ENCODE results near the gene RPL10A.

The RPL10A gene

GRCh38 chr6:35489995-35490791 is 22.0 kb downstream of the RPL10A start:
- no peaks in the 10 kb centered on the region for H3K9me3 ChIP-seq (ENCODE audit: control insufficient read depth, insufficient read depth, low read length)
- H3K4me3 ChIP-seq (ENCODE audit: low read depth, low read length) = peak overlapping the region; percentile 58
- H3K9ac ChIP-seq (ENCODE audit: low read depth, low read length) = peak overlapping the region; percentile 61
- peaks cover 2% of the 10 kb centered on the region for H3K27me3 ChIP-seq (ENCODE audit: control insufficient read depth, insufficient read depth, low read length)
- peaks cover 5% of the 10 kb centered on the region for H3K36me3 ChIP-seq (ENCODE audit: control insufficient read depth, insufficient read depth, low read length)
- peaks cover 55% of the 10 kb centered on the region for H3K4me1 ChIP-seq (ENCODE audit: control insufficient read depth, insufficient read depth, low read length)

GRCh38 chr6:35490821-35491557 is 22.8 kb downstream of the RPL10A start:
- H3K4me1 ChIP-seq (ENCODE audit: control insufficient read depth, insufficient read depth, low read length) = peaks cover 53% of the 10 kb centered on the region
- peaks cover 5% of the 10 kb centered on the region for H3K27me3 ChIP-seq (ENCODE audit: control insufficient read depth, insufficient read depth, low read length)
- no peaks in the 10 kb centered on the region for H3K9me3 ChIP-seq (ENCODE audit: control insufficient read depth, insufficient read depth, low read length)
- no peak overlapping the region for H3K9ac ChIP-seq (ENCODE audit: low read depth, low read length)
- peaks cover 4% of the 10 kb centered on the region for H3K36me3 ChIP-seq (ENCODE audit: control insufficient read depth, insufficient read depth, low read length)
- peak overlapping the region; percentile 58 for H3K4me3 ChIP-seq (ENCODE audit: low read depth, low read length)

GRCh38 chr6:35491558-35492257 is 23.5 kb downstream of the RPL10A start:
- Histone ChIP-seq H3K9ac (ENCODE audit: low read depth, low read length) (peak overlapping the region; percentile 37), H3K4me1 (ENCODE audit: control insufficient read depth, insufficient read depth, low read length) (peaks cover 50% of the 10 kb centered on the region), H3K9me3 (ENCODE audit: control insufficient read depth, insufficient read depth, low read length) (no peaks in the 10 kb centered on the region), H3K4me3 (ENCODE audit: low read depth, low read length) (peak overlapping the region; percentile 26), H3K27me3 (ENCODE audit: control insufficient read depth, insufficient read depth, low read length) (peaks cover 5% of the 10 kb centered on the region), H3K36me3 (ENCODE audit: control insufficient read depth, insufficient read depth, low read length) (peaks cover 4% of the 10 kb centered on the region)

- H3K9ac ChIP-seq (ENCODE audit: low read depth, low read length) = peak overlapping the region; percentile 37
- H3K27me3 ChIP-seq (ENCODE audit: control insufficient read depth, insufficient read depth, low read length) = peaks cover 5% of the 10 kb centered on the region
- peaks cover 4% of the 10 kb centered on the region for H3K36me3 ChIP-seq (ENCODE audit: control insufficient read depth, insufficient read depth, low read length)
- H3K4me1 ChIP-seq (ENCODE audit: control insufficient read depth, insufficient read depth, low read length) = peaks cover 44% of the 10 kb centered on the region
- no peaks in the 10 kb centered on the region for H3K9me3 ChIP-seq (ENCODE audit: control insufficient read depth, insufficient read depth, low read length)
- peak overlapping the region; percentile 26 for H3K4me3 ChIP-seq (ENCODE audit: low read depth, low read length)
Measured at GRCh38 chr6:35492258-35492973, 24.2 kb downstream of the RPL10A start.

- H3K4me3 ChIP-seq (ENCODE audit: low read depth, low read length) = no peak overlapping the region
- peaks cover 42% of the 10 kb centered on the region for H3K4me1 ChIP-seq (ENCODE audit: control insufficient read depth, insufficient read depth, low read length)
- no peaks in the 10 kb centered on the region for H3K9me3 ChIP-seq (ENCODE audit: control insufficient read depth, insufficient read depth, low read length)
- H3K36me3 ChIP-seq (ENCODE audit: control insufficient read depth, insufficient read depth, low read length) = peaks cover 4% of the 10 kb centered on the region
- peaks cover 5% of the 10 kb centered on the region for H3K27me3 ChIP-seq (ENCODE audit: control insufficient read depth, insufficient read depth, low read length)
- no peak overlapping the region for H3K9ac ChIP-seq (ENCODE audit: low read depth, low read length)
Measured at GRCh38 chr6:35492974-35493284, 24.7 kb downstream of the RPL10A start.

- H3K4me3 ChIP-seq (ENCODE audit: low read depth, low read length) = no peak overlapping the region
- H3K9me3 ChIP-seq (ENCODE audit: control insufficient read depth, insufficient read depth, low read length) = no peaks in the 10 kb centered on the region
- peaks cover 44% of the 10 kb centered on the region for H3K4me1 ChIP-seq (ENCODE audit: control insufficient read depth, insufficient read depth, low read length)
- H3K9ac ChIP-seq (ENCODE audit: low read depth, low read length) = no peak overlapping the region
- H3K36me3 ChIP-seq (ENCODE audit: control insufficient read depth, insufficient read depth, low read length) = peaks cover 4% of the 10 kb centered on the region
- H3K27me3 ChIP-seq (ENCODE audit: control insufficient read depth, insufficient read depth, low read length) = peaks cover 9% of the 10 kb centered on the region
Measured at GRCh38 chr6:35493307-35493983, 25.2 kb downstream of the RPL10A start.

GRCh38 chr6:35494161-35494563 is 26.0 kb downstream of the RPL10A start:
- Histone ChIP-seq H3K4me1 (ENCODE audit: control insufficient read depth, insufficient read depth, low read length) (peaks cover 47% of the 10 kb centered on the region), H3K9me3 (ENCODE audit: control insufficient read depth, insufficient read depth, low read length) (no peaks in the 10 kb centered on the region), H3K9ac (ENCODE audit: low read depth, low read length) (no peak overlapping the region), H3K27me3 (ENCODE audit: control insufficient read depth, insufficient read depth, low read length) (peaks cover 17% of the 10 kb centered on the region), H3K4me3 (ENCODE audit: low read depth, low read length) (no peak overlapping the region), H3K36me3 (ENCODE audit: control insufficient read depth, insufficient read depth, low read length) (peaks cover 4% of the 10 kb centered on the region)

GRCh38 chr6:35495258-35496035 is 27.2 kb downstream of the RPL10A start:
- H3K9me3 ChIP-seq (ENCODE audit: control insufficient read depth, insufficient read depth, low read length) = no peaks in the 10 kb centered on the region
- H3K27me3 ChIP-seq (ENCODE audit: control insufficient read depth, insufficient read depth, low read length) = peaks cover 24% of the 10 kb centered on the region
- no peak overlapping the region for H3K9ac ChIP-seq (ENCODE audit: low read depth, low read length)
- H3K4me3 ChIP-seq (ENCODE audit: low read depth, low read length) = peak overlapping the region; percentile 77
- peaks cover 4% of the 10 kb centered on the region for H3K36me3 ChIP-seq (ENCODE audit: control insufficient read depth, insufficient read depth, low read length)
- H3K4me1 ChIP-seq (ENCODE audit: control insufficient read depth, insufficient read depth, low read length) = peaks cover 41% of the 10 kb centered on the region

GRCh38 chr6:35496036-35496840 is 28.0 kb downstream of the RPL10A start:
- Histone ChIP-seq H3K36me3 (ENCODE audit: control insufficient read depth, insufficient read depth, low read length) (peaks cover 4% of the 10 kb centered on the region), H3K9ac (ENCODE audit: low read depth, low read length) (peak overlapping the region; percentile 37), H3K27me3 (ENCODE audit: control insufficient read depth, insufficient read depth, low read length) (peaks cover 24% of the 10 kb centered on the region), H3K4me3 (ENCODE audit: low read depth, low read length) (peak overlapping the region; percentile 77), H3K4me1 (ENCODE audit: control insufficient read depth, insufficient read depth, low read length) (peaks cover 37% of the 10 kb centered on the region), H3K9me3 (ENCODE audit: control insufficient read depth, insufficient read depth, low read length) (no peaks in the 10 kb centered on the region)
